ENCODE data around the gene CYTH1. TPM values are rescaled to one million over a fixed set of nuclear protein-coding genes. Genes with fewer than 3 reads are reported as not detected.

Gene CYTH1
- total RNA-seq, 1 donor from 2014 or later, result 103 TPM

DNA sequence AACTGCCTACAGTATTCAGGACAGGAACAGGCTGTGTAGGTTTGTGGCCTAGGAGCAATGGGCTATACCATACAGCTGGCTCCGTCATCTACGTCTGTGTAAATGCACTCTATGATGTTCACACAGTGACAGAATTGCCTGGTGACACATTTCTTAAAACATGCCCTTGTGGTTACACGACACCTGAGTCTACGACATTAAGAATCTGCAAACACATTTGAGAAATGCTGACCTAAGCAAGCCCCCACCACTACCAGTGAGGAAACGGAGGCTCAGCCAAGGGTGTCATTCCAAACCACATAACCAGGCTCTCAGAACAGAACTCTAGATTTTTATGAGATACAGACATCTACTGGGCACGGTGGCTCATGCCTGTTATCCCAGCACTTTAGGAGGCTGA lies 35.0 kb upstream of the CYTH1 start:
- no peak overlapping the region for H3K4me3 ChIP-seq
- H3K9me3 ChIP-seq, result no peaks in the 10 kb centered on the region
- H3K4me1 ChIP-seq, result peaks cover 11% of the 10 kb centered on the region
- ATAC-seq (no peak), DNase-seq (no peak)
- TF ChIP-seq, protein P1, sequence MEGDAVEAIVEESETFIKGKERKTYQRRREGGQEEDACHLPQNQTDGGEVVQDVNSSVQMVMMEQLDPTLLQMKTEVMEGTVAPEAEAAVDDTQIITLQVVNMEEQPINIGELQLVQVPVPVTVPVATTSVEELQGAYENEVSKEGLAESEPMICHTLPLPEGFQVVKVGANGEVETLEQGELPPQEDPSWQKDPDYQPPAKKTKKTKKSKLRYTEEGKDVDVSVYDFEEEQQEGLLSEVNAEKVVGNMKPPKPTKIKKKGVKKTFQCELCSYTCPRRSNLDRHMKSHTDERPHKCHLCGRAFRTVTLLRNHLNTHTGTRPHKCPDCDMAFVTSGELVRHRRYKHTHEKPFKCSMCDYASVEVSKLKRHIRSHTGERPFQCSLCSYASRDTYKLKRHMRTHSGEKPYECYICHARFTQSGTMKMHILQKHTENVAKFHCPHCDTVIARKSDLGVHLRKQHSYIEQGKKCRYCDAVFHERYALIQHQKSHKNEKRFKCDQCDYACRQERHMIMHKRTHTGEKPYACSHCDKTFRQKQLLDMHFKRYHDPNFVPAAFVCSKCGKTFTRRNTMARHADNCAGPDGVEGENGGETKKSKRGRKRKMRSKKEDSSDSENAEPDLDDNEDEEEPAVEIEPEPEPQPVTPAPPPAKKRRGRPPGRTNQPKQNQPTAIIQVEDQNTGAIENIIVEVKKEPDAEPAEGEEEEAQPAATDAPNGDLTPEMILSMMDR (IDR thresholded peaks at IDR 0.05), result no peak
- H3K27ac ChIP-seq, result no peak overlapping the region
- H3K36me3 ChIP-seq, result peaks cover 99% of the 10 kb centered on the region
- no peaks in the 10 kb centered on the region for H3K27me3 ChIP-seq
- intact Hi-C loops (cut with DNase I), result no loop called here

GRCh38 chr17:78815696-78816095 lies 33.6 kb upstream of the CYTH1 start:
- peaks cover 11% of the 10 kb centered on the region for H3K4me1 ChIP-seq
- ATAC-seq, result no peak
- DNase-seq, result no peak
- H3K9me3 ChIP-seq, result no peaks in the 10 kb centered on the region
- no peak overlapping the region for H3K4me3 ChIP-seq
- TF ChIP-seq, protein P1 (IDR thresholded peaks at IDR 0.05), result no peak
- H3K27ac ChIP-seq, result no peak overlapping the region
- intact Hi-C loops (cut with DNase I), result no loop called here
- H3K27me3 ChIP-seq, result no peaks in the 10 kb centered on the region
- H3K36me3 ChIP-seq, result peaks cover 100% of the 10 kb centered on the region

- intact Hi-C loops (cut with DNase I), result no loop called here
- H3K4me1 ChIP-seq, result no peaks in the 10 kb centered on the region
- H3K4me3 ChIP-seq, result no peak overlapping the region
- H3K27me3 ChIP-seq, result no peaks in the 10 kb centered on the region
- no peak overlapping the region for H3K27ac ChIP-seq
- peaks cover 100% of the 10 kb centered on the region for H3K36me3 ChIP-seq
- ATAC-seq (no peak), DNase-seq (no peak)
- TF ChIP-seq, protein P1 (IDR thresholded peaks at IDR 0.05), result no peak
- no peaks in the 10 kb centered on the region for H3K9me3 ChIP-seq
These were observed 30.8 kb upstream of the CYTH1 start for GRCh38 chr17:78812855-78813254.

DNA sequence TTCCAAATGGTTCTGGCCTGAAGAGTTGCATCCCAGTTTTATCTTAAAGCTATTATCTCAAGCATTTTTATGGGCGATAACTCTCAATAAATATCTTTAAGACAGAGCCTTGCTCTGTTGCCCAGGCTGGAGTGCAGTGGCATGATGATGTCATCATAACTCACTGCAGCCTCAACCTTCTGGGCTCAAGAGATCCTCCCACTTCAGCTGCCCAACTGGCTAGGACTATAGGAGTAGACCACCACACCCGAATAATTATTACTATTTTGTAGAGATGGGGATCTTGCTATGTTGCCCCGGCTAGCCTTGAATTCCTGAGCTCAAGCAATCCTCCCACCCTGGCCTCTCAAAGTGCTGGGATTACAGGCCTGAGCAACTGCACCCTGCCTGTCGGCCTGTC lies 26.1 kb upstream of the CYTH1 start:
- no peaks in the 10 kb centered on the region for H3K9me3 ChIP-seq
- TF ChIP-seq, protein P1 (IDR thresholded peaks at IDR 0.05), result no peak
- H3K27me3 ChIP-seq, result no peaks in the 10 kb centered on the region
- no peak overlapping the region for H3K27ac ChIP-seq
- H3K36me3 ChIP-seq, result peaks cover 97% of the 10 kb centered on the region
- DNase-seq (no peak), ATAC-seq (no peak)
- H3K4me3 ChIP-seq, result no peak overlapping the region
- intact Hi-C loops (cut with DNase I), result no loop called here
- peaks cover 4% of the 10 kb centered on the region for H3K4me1 ChIP-seq

- Histone ChIP-seq H3K4me1 (peaks cover 4% of the 10 kb centered on the region), H3K9me3 (no peaks in the 10 kb centered on the region), H3K36me3 (peaks cover 94% of the 10 kb centered on the region), H3K27me3 (no peaks in the 10 kb centered on the region), H3K27ac (no peak overlapping the region), H3K4me3 (no peak overlapping the region)
- intact Hi-C loops (cut with DNase I), result no loop called here
- TF ChIP-seq, protein P1 (IDR thresholded peaks at IDR 0.05), result no peak
- no peak for DNase-seq
- ATAC-seq, result peak; percentile 65
These were observed 24.4 kb upstream of the CYTH1 start for GRCh38 chr17:78806451-78806850.

- TF ChIP-seq, protein P1 (IDR thresholded peaks at IDR 0.05), result no peak
- peak overlapping the region; percentile 45 for H3K27ac ChIP-seq
- no peaks in the 10 kb centered on the region for H3K27me3 ChIP-seq
- ATAC-seq (peak; percentile 4), DNase-seq (no peak)
- intact Hi-C loops (cut with DNase I), result no loop called here
- no peaks in the 10 kb centered on the region for H3K9me3 ChIP-seq
- H3K36me3 ChIP-seq, result peaks cover 88% of the 10 kb centered on the region
- H3K4me1 ChIP-seq, result peaks cover 4% of the 10 kb centered on the region
- H3K4me3 ChIP-seq, result no peak overlapping the region
These were observed 23.2 kb upstream of the CYTH1 start for GRCh38 chr17:78805301-78805700.
